ENCODE results near the gene KRTAP2-4.
"Not testable (repeated sequence)": the region's sequence is repeated elsewhere in the genome, so short reads cannot be mapped to it uniquely, and the experiment has no call there.

KRTAP2-4 gene, protein sequence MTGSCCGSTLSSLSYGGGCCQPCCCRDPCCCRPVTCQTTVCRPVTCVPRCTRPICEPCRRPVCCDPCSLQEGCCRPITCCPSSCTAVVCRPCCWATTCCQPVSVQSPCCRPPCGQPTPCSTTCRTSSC

DNA sequence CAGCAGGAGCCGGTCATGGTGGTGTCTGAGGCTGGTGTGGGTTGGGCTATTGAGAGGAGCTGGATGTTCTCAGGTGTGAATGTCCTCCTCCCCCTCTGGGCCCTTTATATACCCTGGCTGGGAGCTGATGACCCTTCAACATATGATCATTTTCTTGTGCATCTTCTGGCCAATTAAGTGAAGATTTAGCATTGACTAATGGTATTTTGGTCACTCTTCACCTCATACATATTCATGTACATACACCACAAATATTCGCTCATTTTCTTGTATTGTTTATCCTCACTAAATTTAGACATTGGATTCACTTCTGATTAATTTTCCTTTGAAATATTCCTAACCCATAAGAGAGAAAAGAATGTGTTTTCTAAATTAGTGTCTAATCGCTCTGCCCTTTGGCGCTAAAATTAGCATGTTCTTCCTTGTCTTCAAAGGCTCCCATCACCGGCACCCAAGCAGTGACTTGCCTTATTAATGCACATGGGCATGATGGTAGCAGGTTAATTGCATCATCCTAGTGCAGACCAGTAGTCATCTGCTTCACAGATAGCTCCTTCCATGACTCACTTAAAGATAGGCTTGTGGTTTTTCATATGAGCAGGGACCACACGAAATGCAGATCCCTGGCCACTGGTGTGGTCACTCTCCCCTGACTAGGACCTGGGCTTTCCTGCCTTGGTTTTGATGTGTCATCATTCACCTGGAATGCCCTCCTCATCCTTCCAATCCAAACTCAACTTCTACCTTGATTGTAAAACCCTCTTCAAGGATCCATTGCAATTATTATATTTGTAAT is at the start of gene KRTAP2-4:
TSS of gene KRTAP2-4 (minus strand) at position 51 of the 796 bp plus-strand sequence. CDS start at position 17, 34 bp downstream.
- no peak for DNase-seq (ENCODE audit: low read depth)

DNA sequence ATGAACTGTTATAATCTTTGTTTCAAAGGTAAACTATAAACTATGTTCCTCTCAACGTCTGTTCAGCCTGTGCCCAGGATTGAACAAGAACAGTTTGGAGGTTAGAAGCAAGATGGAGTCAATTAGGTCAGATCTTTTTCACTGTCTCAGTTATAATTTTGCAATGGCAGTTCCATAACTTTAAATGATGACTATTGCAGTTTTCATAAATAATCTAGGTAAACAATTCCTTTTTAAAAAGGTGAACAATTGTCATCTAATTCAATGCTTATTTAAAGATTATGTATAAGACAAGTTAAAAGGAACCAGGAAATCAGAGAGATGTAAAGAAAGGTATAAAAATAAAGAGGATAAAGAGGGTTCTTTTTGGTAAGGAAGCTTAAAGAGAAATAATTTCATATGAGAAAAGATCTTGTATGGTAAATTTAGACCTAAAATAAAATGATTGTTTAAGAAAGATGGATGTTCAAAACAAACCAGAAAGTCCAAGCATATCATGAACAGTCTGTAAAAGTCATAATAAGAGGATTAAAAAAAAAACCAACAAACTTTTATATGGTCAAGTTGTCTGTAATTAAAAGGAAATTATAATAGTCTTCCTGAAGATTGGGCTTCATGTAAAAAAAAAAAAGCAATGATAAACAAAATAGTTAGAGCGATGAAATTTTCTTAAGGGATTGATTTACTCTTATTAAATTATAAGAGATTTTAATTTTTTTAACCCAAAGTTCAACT is 45.6 kb upstream of the KRTAP2-4 start:
- no peak for DNase-seq (ENCODE audit: low read depth)

DNA sequence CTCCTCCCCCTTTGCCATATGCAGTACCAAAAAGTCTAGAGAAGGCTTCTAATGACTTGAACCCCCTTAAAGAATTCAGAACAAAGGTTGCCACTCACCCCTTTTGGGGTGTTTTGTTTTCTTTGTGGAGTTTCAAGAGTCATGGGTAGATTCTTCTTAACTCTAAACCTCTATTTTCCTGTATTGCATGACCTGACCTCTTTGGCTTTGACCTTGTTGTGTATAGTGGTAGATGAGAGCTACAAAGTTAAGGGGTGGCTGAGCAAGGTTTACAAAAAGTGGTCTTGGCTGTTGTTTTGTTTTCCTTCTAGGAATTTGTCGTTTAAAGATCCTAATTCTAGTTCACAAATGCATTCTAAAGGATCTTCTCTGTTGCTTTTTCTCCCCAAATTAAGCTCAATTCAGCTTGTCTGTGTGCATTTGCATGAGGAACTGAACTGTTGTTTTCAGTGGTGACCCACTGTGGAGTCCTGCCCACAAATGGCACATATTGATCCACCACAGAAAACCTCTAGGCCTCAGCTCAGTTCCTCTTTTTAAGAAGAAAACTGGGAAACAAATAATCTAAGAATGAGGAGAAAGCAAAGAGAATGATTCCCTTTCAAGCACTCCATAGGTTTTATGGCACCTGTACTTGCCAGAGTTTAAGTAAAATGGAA is 43.2 kb upstream of the KRTAP2-4 start:
- not testable (repeated sequence) for DNase-seq (ENCODE audit: low read depth)

DNA sequence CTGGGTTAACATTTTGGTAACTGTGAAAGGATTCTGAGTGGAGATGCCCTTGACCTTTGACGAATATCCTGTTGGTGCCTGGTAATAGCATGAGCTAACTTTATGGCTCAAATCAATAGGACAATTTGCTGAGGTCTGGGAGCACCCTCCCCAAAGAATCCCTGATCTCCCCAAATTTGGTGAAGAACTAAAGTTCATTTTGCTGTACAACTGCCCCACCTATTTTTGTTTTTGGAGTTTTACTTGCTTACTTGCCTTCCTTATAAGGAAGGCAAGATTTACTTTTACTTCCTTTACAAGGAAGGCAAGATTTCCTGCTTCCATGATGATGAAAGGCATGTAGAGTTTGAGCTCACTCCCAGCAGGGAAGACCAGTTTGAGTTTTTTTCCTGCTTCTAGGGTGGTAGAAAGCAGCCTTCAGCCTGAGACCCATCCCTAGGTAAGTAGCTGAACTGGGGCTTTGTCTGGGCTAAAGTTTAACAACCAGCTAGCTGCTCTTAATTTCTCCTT is 42.3 kb upstream of the KRTAP2-4 start:
- DNase-seq (ENCODE audit: low read depth), result no peak

DNA sequence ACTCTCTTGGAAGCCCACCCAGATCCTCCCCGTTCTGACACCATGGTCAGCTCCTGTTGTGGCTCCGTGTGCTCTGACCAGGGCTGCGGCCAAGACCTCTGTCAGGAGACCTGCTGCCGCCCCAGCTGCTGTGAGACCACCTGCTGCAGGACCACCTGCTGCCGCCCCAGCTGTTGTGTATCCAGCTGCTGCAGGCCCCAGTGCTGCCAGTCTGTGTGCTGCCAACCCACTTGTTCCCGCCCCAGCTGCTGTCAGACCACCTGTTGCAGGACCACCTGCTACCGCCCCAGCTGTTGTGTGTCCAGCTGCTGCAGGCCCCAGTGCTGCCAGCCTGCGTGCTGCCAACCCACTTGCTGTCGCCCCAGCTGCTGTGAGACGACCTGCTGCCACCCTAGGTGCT is 39.7 kb upstream of the KRTAP2-4 start, which contains the start of gene KRTAP4-9:
TSS of gene KRTAP4-9 (plus strand) at position 43 of the 400 bp plus-strand sequence. CDS start at position 43, 0 bp downstream.
- DNase-seq (ENCODE audit: low read depth), result not testable (repeated sequence)

DNA sequence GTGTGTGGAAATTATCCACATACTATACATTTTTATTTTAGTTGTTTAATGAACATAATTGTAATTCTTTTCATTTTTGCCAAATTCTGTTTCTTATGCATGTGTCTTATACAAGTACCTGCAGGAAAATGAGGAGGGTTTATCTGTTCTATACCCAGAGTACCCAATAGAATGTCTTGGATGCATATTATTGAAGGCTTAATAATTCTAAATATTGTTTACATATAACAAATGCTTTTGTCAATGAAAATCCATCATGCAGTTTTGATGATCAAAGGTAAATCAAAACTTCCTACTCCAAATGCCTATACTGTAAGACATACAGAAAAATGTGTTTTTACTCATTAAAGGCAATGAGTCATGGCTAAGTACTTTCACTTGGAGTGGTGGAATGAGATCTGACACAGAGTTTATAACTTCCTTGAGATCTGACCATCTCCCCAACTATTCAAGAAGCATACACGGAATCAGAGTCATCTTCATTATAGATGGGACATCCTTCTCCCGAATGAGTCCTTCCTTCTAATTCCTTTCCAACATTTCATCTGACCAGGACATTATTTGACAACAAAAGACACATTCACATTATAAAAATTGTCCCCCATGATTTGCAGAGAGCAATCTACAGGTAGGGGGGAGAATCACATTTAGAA is 38.8 kb upstream of the KRTAP2-4 start:
- not testable (repeated sequence) for DNase-seq (ENCODE audit: low read depth)

DNA sequence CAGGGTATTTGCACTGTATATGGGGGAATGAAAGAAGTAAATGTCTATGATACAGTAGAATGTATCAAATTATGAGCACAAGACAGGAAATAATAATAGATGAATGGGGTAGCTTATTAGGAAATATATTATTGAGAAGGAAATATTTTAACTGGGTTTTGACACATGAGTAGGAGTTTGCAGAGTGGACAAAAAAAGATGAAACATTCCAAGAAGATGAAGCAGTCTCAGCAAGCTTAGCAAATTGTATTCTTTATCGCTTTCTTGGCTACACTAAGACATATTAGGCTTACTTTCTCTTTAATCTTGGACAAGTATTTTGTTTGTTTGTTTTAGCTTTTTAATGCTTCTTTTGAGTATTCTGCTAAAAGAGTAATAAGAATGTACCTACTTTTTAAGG is 38.2 kb upstream of the KRTAP2-4 start:
- DNase-seq (ENCODE audit: low read depth), result no peak

DNA sequence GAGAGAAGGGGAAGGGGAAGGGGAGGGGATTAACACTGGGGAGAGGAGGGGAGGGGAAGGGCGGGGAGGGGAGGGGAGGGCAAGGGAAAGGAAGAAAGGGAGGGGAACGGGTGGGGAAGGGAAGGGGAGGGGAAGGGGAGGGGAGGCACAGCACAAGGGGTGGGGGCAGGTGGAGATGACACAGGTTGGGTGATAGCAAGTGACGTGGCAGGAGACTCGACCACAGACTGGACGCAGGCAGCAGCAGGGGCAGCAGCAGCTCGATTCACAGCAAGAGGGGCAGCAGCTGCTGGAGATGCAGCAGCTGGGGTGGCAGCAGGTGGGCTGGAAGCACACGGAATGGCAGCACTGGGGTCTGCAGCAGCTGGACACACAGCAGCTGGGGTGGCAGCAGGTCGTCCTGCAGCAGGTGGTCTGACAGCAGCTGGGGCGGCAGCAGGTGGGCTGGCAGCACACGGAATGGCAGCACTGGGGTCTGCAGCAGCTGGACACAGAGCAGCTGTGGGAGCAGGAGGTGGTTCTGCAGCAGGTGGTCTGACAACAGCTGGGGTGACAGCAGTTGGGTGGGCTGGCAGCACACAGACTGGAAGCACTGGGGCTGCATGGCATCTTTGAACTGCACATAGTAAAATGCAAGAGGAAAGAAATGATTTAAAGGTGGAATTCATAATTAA is 36.0 kb upstream of the KRTAP2-4 start, which contains the start of gene KRTAP4-16:
TSS of gene KRTAP4-16 (minus strand) at position 624 of the 674 bp plus-strand sequence. CDS start at position 624, 0 bp downstream.
- DNase-seq (ENCODE audit: low read depth), result no peak

DNA sequence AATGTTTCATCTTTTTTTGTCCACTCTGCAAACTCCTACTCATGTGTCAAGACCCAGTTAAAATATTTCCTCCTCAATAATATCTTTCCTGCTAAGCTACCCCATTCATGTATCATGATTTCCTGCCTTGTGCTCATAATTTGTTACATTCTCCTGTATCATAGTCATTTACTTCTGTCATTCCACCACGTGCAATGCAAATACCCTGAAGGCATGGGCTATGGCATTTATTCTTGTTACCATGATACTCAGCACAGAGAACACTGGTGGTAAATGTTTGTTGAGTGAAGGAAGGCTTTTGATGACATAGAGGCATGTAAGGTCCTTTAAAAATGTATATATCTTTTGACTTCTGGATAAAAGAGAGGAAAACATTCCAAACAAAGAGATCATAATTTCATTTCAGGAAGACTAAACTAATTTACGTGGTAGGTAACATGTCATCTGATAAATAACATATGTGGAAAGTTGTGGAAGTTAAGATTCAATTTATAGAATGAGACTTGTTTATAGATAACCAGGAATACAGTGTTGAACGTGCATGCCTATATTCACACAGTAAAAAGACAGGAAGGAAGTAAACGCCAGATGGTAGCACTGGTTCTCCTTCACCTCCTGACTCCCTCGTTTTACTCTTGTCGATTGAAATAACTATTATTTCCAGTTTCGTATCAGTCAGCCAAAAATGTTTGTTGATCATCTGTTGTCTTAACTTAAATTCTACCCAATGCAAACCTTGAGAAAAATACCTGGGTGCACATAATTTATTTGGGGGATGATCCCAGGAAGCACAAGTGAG is 34.2 kb upstream of the KRTAP2-4 start:
- DNase-seq (ENCODE audit: low read depth), result not testable (repeated sequence)

DNA sequence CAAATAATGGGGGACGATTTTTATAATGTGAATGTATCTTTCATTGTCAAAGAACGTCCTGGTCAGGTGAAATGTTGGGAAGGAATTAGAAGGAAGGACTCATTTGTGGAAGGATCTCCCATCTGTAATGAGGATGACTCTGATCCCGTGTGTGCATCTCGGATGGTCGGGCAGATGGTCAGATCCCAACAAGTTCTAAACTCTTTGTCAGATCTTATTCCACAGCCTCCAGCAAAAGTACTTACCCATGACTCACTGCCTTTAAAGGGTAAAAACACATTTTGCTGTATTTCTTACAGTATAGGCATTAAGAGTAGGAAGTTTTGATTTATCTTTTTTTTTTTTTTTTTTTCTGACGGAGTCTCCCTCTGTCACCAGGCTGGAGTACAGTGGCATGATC is 32.8 kb upstream of the KRTAP2-4 start:
- DNase-seq (ENCODE audit: low read depth), result no peak

DNA sequence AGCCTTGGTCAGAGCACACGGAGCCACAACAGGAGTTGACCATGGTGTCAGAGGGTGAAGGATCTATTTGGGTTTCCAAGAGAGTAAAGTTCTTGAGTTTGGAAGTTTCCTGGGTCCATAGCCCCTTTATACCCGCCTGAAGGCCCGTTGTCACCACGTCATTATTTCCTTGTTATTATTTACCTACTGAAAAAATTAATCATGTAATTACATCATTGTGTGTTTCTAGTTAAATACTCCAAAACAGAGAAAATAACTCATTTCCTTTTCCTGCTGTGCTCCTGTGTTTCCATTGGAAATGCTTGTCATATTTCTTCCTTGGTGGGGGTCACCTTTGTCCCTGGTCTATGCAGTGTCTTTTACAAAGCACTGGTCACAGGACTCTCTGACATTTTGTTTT is 32.4 kb upstream of the KRTAP2-4 start, which contains the start of gene KRTAP4-8:
TSS of gene KRTAP4-8 (minus strand) at position 101 of the 400 bp plus-strand sequence. CDS start at position 43, 58 bp downstream.
- no peak for DNase-seq (ENCODE audit: low read depth)

DNA sequence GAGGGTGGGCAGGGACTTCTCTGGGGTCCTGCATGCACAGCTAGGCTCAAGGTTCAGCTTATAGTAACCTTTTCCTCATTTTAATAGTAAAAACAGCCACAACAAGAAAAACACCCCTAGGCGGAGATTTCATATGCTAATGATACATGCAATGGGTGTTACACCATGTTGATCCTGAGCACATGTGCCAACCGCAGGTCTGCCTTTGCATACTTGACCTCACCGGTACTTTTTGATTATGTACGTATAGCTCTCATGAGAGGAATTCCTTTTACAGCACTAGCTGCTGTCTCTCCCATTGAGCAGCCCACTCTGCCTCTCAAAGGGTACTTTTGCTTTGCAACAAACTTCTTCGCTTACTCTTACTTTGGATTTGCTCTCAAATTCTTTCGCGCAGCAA is 30.4 kb upstream of the KRTAP2-4 start:
- DNase-seq (ENCODE audit: low read depth), result no peak

DNA sequence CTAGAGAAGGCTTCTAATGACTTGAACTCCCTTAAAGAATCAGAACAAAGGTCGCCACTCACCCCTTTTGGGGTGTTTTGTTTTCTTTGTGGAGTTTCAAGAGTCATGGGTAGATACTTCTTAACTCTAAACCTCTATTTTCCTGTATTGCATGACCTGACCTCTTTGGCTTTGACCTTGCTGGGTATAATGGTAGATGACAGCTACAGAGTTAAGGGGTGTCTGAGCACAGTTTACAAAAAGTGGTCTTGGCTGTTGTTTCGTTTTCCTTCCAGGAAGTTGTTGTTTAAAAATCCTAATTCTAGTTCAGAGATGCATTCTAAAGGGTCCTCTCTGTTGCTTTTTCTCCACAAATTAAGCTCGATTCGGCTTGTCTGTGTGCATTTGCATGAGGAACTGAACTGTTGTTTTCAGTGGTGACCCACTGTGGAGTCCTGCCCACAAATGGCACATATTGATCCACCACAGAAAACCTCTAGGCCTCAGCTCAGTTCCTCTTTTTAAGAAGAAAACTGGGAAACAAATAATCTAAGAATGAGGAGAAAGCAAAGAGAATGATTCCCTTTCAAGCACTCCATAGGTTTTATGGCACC is 23.2 kb upstream of the KRTAP2-4 start:
- DNase-seq (ENCODE audit: low read depth), result not testable (repeated sequence)

DNA sequence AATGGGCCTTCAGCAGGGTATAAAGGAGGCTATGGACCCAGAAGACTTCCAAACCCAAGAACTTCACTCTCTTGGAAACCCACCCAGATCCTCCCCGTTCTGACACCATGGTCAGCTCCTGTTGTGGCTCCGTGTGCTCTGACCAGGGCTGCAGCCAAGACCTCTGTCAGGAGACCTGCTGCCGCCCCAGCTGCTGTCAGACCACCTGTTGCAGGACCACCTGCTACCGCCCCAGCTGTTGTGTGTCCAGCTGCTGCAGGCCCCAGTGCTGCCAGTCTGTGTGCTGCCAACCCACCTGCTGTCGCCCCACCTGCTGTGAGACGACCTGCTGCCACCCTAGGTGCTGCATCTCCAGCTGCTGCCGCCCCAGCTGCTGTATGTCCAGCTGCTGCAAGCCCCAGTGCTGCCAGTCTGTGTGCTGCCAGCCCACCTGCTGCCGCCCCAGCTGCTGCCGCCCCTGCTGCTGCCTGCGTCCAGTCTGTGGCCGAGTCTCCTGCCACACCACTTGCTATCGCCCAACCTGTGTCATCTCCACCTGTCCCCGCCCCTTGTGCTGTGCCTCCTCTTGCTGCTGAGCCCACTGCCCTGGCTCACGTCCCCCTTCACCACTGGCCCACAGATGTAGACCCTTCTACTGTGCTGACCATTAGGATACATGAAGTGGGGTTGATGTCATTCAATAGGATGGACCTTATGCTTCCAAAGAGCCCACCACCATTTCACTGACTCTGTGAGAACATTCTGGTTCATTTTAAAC is 18.6 kb upstream of the KRTAP2-4 start, which contains the start of gene KRTAP4-7:
TSS of gene KRTAP4-7 (plus strand) at position 51 of the 757 bp plus-strand sequence. CDS start at position 108, 57 bp downstream.
- not testable (repeated sequence) for DNase-seq (ENCODE audit: low read depth)

DNA sequence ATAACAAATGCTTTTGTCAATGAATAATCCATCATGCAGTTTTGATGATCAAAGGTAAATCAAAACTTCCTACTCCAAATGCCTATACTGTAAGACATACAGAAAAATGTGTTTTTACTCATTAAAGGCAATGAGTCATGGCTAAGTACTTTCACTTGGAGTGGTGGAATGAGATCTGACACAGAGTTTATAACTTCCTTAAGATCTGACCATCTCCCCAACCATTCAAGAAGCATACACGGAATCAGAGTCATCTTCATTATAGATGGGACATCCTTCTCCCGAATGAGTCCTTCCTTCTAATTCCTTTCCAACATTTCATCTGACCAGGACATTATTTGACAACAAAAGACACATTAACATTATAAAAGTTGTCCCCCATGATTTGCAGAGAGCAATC is 17.7 kb upstream of the KRTAP2-4 start:
- DNase-seq (ENCODE audit: low read depth), result not testable (repeated sequence)

DNA sequence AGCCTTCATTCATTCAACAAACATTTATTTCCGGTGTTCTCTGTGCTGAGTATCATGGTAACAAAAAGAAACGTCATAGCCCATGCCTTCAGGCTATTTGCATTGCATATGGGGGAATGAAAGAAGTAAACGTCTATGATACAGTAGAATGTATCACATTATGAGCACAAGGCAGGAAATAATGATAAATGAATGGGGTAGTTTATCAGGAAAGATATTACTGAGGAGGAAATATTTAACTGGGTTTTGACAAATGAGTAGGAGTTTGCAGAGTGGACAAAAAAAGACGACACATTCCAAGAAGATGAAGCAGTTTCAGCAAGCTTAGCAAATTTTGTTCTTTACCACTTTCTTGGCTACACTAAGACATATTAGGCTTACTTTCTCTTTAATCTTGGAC is 16.9 kb upstream of the KRTAP2-4 start:
- no peak for DNase-seq (ENCODE audit: low read depth)

DNA sequence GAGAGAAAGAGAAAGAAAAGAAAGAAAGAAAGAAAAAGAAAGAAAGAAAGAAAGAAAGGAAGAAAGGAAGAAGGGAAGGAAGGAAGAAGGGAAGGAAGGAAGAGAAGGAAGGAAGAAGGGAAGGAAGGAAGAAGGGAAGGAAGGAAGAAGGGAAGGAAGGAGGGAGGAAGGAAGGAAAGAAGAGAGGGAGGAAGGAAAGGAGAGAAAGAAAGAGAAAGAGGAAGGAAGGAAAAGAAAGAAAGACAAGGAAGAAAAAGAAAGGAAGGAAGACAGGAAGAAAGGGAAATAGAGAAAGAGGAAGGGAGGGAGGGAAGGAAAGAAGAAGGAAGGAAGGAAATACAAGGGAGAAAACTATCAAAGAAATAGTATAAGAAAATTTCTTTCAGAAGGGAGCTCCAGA is 11.1 kb upstream of the KRTAP2-4 start:
- no peak for DNase-seq (ENCODE audit: low read depth)

DNA sequence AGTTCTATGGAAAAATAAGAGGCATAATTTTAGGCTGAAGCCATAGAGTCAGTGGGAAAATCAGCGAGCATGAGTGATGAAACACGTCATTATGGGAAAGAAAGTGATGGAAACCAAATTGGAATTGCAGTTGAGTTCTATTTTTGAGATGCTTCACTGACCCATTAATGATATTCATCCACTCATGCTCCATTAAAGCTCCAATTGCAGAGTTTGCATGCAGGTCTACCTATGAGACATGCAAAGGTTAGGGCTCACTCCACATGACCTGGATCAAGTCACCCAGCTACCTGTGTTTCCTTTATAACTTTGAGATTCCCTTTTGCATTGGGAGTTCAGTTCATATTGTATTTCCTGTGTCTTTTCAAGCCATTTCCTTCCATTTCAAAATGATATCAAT is 8.0 kb upstream of the KRTAP2-4 start:
- no peak for DNase-seq (ENCODE audit: low read depth)
